HFFc6 (cell line): Measurements from ENCODE around the gene MAP3K5. TPM values are rescaled to one million over a fixed set of nuclear protein-coding genes. Genes with fewer than 3 reads are reported as not detected.

Experiments used
- DNase-seq: peaks from one replicate; pipeline ENCODE4 v3.0.0-alpha.2; 2018
- H3K27ac Mint-ChIP-seq: 2 replicates; pipeline ENCODE4 v1.8.0; 2020; ENCODE audit warnings: mild to moderate bottlenecking, mixed read lengths
- H3K27me3 Mint-ChIP-seq: 2 replicates; pipeline ENCODE4 v1.8.0; 2021; ENCODE audit warnings: mild to moderate bottlenecking, moderate library complexity, mixed read lengths; ENCODE audit not compliant: insufficient read depth
- H3K36me3 Mint-ChIP-seq: 2 replicates; pipeline ENCODE4 v1.8.0; 2021; ENCODE audit warnings: low read depth, mixed read lengths
- H3K4me1 Mint-ChIP-seq: 2 replicates; pipeline ENCODE4 v1.8.0; 2020; ENCODE audit warnings: low read depth, mixed read lengths
- H3K4me3 Mint-ChIP-seq: 2 replicates; pipeline ENCODE4 v1.8.0; 2020; ENCODE audit warnings: mild to moderate bottlenecking, moderate library complexity, mixed read lengths
- H3K9me3 Mint-ChIP-seq: 2 replicates; pipeline ENCODE4 v1.8.0; 2020; ENCODE audit warnings: mild to moderate bottlenecking, mixed read lengths
- CTCF ChIP-seq: fragments of 200-600 bp; sonication (generic); IDR thresholded peaks from 2 replicates; pipeline ENCODE4 v1.5.0; 2021; ENCODE audit warnings: antibody characterized with exemption, mild to moderate bottlenecking
- total RNA-seq, 6 experiments: library from RNA; stranded (reverse); fragmentation: NEBNext Ultra II Directional; extraction: Animal tissue kit (Norgen Biotek cat#: 25700); gene quantifications; 2 replicates in 1 of 6; 3 replicates in 5 of 6; pipeline ENCODE4 v1.2.3, GENCODE V29; 2021

MAP3K5 gene
- total RNA-seq, 6 experiments from 2014 or later = 11.9 to 22.2 (median 19.1) TPM

- Mint-ChIP-seq H3K36me3 (peaks cover 5% of the 10 kb centered on the region; the same call in 1 of the 2 replicates), H3K27ac (peak overlapping the region; percentile 46), H3K4me1 (peaks cover 31% of the 10 kb centered on the region), H3K9me3 (no peaks in the 10 kb centered on the region), H3K27me3 (peaks cover 1% of the 10 kb centered on the region; the same call in 1 of the 2 replicates), H3K4me3 (peak overlapping the region; percentile 4; the same call in 1 of the 2 replicates)
- DNase-seq = no peak
- TF ChIP-seq CTCF = no peak
Observed at GRCh38 chr6:136775081-136775480, 17.2 kb downstream of the MAP3K5 start.

DNA sequence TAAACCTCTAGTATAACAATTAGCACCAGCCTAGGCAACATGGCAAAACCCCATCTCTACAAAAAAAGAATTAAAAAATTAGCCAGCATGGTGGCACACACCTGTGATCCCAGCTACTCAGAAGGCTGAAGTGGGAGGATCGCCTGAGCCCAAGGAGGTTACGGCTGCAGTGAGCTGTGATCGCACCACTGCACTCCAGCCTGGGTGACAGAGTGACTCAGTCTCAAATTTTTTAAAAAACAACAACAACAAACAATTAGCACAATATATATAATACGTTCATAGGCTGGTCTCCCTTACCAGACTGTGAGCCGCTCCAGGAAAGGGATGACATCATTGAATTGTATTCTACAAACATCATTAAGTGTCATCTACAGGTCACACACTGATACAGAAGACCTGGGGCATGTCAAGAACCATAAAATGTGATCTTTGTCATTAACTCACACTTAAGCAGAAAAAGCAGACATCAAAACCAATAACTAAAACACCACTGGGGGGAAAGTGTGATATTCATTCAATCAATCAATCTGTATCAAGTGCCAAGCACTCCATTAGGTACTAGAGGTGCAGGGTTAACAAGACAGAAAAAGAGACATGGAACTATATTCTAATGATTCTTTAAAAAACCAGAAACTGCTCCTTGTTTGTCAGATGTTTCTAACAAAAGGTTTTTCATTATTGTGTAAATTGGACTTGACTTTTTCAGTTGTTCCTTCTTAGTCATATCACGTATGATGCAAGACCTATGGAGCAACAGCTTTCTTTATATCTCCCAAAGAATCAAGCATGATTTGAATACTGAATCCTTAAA lies 17.8 kb downstream of the MAP3K5 start:
- TF ChIP-seq CTCF = no peak
- Mint-ChIP-seq H3K27ac (peak overlapping the region; percentile 37), H3K36me3 (peaks cover 5% of the 10 kb centered on the region; the same call in 1 of the 2 replicates), H3K9me3 (no peaks in the 10 kb centered on the region), H3K27me3 (peaks cover 1% of the 10 kb centered on the region; the same call in 1 of the 2 replicates), H3K4me1 (peaks cover 31% of the 10 kb centered on the region), H3K4me3 (peak overlapping the region; percentile 4; the same call in 1 of the 2 replicates)
- peak; percentile 67 for DNase-seq

GRCh38 chr6:136773473-136773796 lies 18.8 kb downstream of the MAP3K5 start:
- Mint-ChIP-seq H3K4me3 (no peak overlapping the region), H3K27me3 (peaks cover 1% of the 10 kb centered on the region; the same call in 1 of the 2 replicates), H3K4me1 (peaks cover 31% of the 10 kb centered on the region), H3K36me3 (peaks cover 5% of the 10 kb centered on the region; the same call in 1 of the 2 replicates), H3K9me3 (no peaks in the 10 kb centered on the region), H3K27ac (no peak overlapping the region; the same call in 1 of the 2 replicates)
- TF ChIP-seq CTCF = no peak
- DNase-seq = no peak

DNA sequence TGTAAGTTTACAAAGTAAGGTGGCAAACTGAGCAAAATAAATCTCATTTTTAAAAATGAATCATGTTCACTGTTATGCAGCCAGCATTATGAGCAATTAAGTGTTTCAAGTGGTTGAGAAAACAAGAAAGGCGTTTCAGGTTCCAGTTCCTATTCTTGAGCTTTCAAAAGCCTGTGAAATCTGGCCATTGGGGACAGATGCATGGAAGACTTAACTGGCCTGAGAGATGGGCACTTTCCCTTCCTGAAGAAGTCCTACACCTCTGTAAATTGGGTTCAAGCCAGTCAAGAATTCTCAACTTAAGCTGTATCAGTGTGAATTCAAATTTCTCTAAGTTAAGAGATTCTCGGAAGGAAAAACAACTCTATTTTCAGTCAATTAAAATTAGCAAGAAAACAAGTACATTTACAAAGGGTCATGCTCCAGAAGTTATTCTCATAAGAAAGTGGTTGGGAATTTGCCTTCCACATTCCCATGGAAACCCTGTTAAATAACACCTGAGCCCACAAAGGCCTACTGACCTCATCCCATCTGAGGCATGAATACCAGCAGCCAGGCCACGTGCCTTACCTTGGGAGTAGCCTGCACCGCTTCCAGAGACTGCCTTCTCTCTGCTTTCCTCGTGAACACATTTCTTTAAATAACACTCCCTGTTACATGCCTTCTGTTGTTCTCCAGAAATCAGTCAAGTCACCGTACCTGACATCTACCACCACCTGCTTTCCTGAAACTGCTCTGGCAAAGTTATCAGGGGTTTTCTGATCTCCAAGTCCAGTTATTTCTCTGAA lies 19.4 kb downstream of the MAP3K5 start:
- H3K9me3 Mint-ChIP-seq = no peaks in the 10 kb centered on the region
- peaks cover 1% of the 10 kb centered on the region; the same call in 1 of the 2 replicates for H3K27me3 Mint-ChIP-seq
- no peak for TF ChIP-seq CTCF
- H3K4me3 Mint-ChIP-seq = no peak overlapping the region
- peaks cover 5% of the 10 kb centered on the region; the same call in 1 of the 2 replicates for H3K36me3 Mint-ChIP-seq
- no peak overlapping the region; the same call in 1 of the 2 replicates for H3K27ac Mint-ChIP-seq
- DNase-seq = no peak
- peaks cover 35% of the 10 kb centered on the region for H3K4me1 Mint-ChIP-seq

DNA sequence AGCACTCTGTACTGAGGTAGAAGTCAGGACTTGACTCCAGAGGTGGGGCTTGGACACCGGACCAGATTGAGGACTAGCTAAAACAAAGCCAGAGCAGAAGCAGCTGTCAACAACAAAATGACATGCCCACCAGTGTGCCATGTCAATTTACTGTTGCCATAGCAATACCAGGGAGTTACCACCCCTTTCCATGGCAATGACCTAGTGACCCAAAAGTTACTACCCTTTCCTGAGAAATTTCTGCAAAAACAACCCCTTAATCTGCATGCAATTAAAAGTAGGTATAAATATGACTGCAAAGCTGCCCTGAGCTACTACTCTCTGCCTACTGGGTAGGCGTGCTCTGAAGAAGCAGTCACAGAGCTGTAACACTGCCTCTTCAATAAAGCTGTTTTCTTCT lies 21.0 kb downstream of the MAP3K5 start:
- no peak overlapping the region for H3K4me3 Mint-ChIP-seq
- H3K27me3 Mint-ChIP-seq = peaks cover 1% of the 10 kb centered on the region; the same call in 1 of the 2 replicates
- H3K9me3 Mint-ChIP-seq = no peaks in the 10 kb centered on the region
- H3K36me3 Mint-ChIP-seq = peaks cover 5% of the 10 kb centered on the region; the same call in 1 of the 2 replicates
- no peak for TF ChIP-seq CTCF
- H3K4me1 Mint-ChIP-seq = peaks cover 42% of the 10 kb centered on the region
- H3K27ac Mint-ChIP-seq = no peak overlapping the region
- DNase-seq = no peak
